Type B pancreatic cell (in vitro differentiated cells): ENCODE measurements around the gene SQSTM1. TPM values are rescaled to one million over a fixed set of nuclear protein-coding genes. Genes with fewer than 3 reads are reported as not detected.

Experiments used
- DNase-seq: peaks from one replicate; pipeline ENCODE4 v3.0.0; 2021; ENCODE audit warnings: mixed read lengths; ENCODE audit not compliant: unreplicated experiment; ENCODE audit errors: extremely low spot score
- H3K27ac Mint-ChIP-seq: 2 replicates; pipeline ENCODE4 v1.8.0; 2021; ENCODE audit warnings: mild to moderate bottlenecking, mixed read lengths
- H3K27me3 Mint-ChIP-seq: 2 replicates; pipeline ENCODE4 v1.8.0; 2021; ENCODE audit warnings: mixed read lengths
- H3K36me3 Mint-ChIP-seq: 2 replicates; pipeline ENCODE4 v1.8.0; 2021; ENCODE audit warnings: mixed read lengths
- H3K4me1 Mint-ChIP-seq: one replicate; pipeline ENCODE4 v1.8.0; 2021; ENCODE audit warnings: mixed read lengths; ENCODE audit not compliant: unreplicated experiment
- H3K4me3 Mint-ChIP-seq: 2 replicates; pipeline ENCODE4 v1.8.0; 2021; ENCODE audit warnings: mild to moderate bottlenecking, mixed read lengths
- H3K9me3 Mint-ChIP-seq: 2 replicates; pipeline ENCODE4 v1.8.0; 2021; ENCODE audit warnings: mixed read lengths
- CTCF ChIP-seq: fragments of 200-600 bp; sonication (generic); conservative IDR thresholded peaks from 2 replicates; pipeline ENCODE4 v1.5.0; 2021; ENCODE audit warnings: antibody characterized with exemption, mild to moderate bottlenecking
- total RNA-seq: library from RNA; stranded (reverse); gene quantifications from 2 replicates; pipeline ENCODE4 v1.2.1, GENCODE V29; 2021; ENCODE audit warnings: low replicate concordance

Gene SQSTM1
- total RNA-seq, 1 donor from 2014 or later, result 133 TPM

GRCh38 chr5:179792612-179793467 is 27.9 kb upstream of the SQSTM1 start:
- Mint-ChIP-seq H3K9me3 (no peaks in the 10 kb centered on the region), H3K36me3 (no peaks in the 10 kb centered on the region), H3K27ac (no peak overlapping the region), H3K4me1 (no peaks in the 10 kb centered on the region), H3K4me3 (peak overlapping the region; percentile 61), H3K27me3 (no peaks in the 10 kb centered on the region)
- DNase-seq, result no peak
- no peak for TF ChIP-seq CTCF

GRCh38 chr5:179793468-179794139 is 27.1 kb upstream of the SQSTM1 start, which contains the start of gene LTC4S:
Gene LTC4S (plus strand): TSS chr5:179793986. CDS start chr5:179794081, 95 bp downstream.
- DNase-seq, result no peak
- no peaks in the 10 kb centered on the region for H3K36me3 Mint-ChIP-seq
- H3K9me3 Mint-ChIP-seq, result no peaks in the 10 kb centered on the region
- no peaks in the 10 kb centered on the region for H3K27me3 Mint-ChIP-seq
- H3K4me1 Mint-ChIP-seq, result no peaks in the 10 kb centered on the region
- TF ChIP-seq CTCF, result no peak
- H3K4me3 Mint-ChIP-seq, result peak within 1 kb of the TSS; percentile 74
- peak within 1 kb of the TSS; percentile 29 for H3K27ac Mint-ChIP-seq

- Mint-ChIP-seq H3K27me3 (no peaks in the 10 kb centered on the region), H3K4me3 (peak overlapping the region; percentile 74), H3K4me1 (no peaks in the 10 kb centered on the region), H3K36me3 (peaks cover under 1% of the 10 kb centered on the region), H3K9me3 (no peaks in the 10 kb centered on the region), H3K27ac (peak overlapping the region; percentile 29)
- no peak for TF ChIP-seq CTCF
- DNase-seq, result no peak
Observed at GRCh38 chr5:179794171-179794570, 26.5 kb upstream of the SQSTM1 start.

GRCh38 chr5:179794575-179794974 is 26.1 kb upstream of the SQSTM1 start:
- Mint-ChIP-seq H3K27ac (peak overlapping the region; percentile 29), H3K36me3 (peaks cover 4% of the 10 kb centered on the region), H3K9me3 (no peaks in the 10 kb centered on the region), H3K4me3 (peak overlapping the region; percentile 74), H3K4me1 (no peaks in the 10 kb centered on the region), H3K27me3 (no peaks in the 10 kb centered on the region)
- no peak for DNase-seq
- TF ChIP-seq CTCF, result no peak

GRCh38 chr5:179795049-179795862 is 25.4 kb upstream of the SQSTM1 start:
- no peak for DNase-seq
- no peak for TF ChIP-seq CTCF
- Mint-ChIP-seq H3K4me1 (no peaks in the 10 kb centered on the region), H3K27me3 (no peaks in the 10 kb centered on the region), H3K27ac (peak overlapping the region; percentile 29), H3K4me3 (peak overlapping the region; percentile 74), H3K9me3 (no peaks in the 10 kb centered on the region), H3K36me3 (peaks cover 6% of the 10 kb centered on the region)
